22Rv1 (cell line): Measurements from ENCODE around the gene NME5.

ENCODE experiments used
- ZFX ChIP-seq: fragments of 450-650 bp; IDR thresholded peaks from 2 replicates; pipeline ENCODE4 v1.6.1; 2017; ENCODE audit warnings: antibody characterized with exemption, borderline replicate concordance
- TF ChIP-seq, protein P1 (sequence below): fragments of 450-650 bp; IDR thresholded peaks from 2 replicates; pipeline ENCODE4 v1.5.1; 2017; ENCODE audit warnings: mild to moderate bottlenecking

DNA sequence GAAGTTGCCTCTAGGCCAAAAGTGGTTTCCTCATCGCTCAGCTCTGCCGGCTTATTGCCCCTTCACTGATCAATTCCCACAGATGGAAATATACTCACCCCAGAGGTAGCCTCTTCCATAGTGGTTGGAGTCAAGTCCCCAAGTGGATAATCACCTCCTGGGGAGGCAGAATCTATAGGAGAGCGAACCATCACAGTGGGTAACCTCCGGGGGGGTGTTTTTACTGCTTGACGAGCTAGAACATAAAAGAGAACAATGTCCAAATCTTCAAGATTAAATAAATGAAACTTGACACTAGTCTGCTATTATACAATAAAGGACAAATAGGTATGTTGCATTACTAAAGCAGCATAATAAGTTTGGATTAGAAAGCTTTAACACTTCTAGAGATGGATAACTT is 29.9 kb upstream of the NME5 start:
- TF ChIP-seq, protein P1, sequence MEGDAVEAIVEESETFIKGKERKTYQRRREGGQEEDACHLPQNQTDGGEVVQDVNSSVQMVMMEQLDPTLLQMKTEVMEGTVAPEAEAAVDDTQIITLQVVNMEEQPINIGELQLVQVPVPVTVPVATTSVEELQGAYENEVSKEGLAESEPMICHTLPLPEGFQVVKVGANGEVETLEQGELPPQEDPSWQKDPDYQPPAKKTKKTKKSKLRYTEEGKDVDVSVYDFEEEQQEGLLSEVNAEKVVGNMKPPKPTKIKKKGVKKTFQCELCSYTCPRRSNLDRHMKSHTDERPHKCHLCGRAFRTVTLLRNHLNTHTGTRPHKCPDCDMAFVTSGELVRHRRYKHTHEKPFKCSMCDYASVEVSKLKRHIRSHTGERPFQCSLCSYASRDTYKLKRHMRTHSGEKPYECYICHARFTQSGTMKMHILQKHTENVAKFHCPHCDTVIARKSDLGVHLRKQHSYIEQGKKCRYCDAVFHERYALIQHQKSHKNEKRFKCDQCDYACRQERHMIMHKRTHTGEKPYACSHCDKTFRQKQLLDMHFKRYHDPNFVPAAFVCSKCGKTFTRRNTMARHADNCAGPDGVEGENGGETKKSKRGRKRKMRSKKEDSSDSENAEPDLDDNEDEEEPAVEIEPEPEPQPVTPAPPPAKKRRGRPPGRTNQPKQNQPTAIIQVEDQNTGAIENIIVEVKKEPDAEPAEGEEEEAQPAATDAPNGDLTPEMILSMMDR, result no peak
- no peak for TF ChIP-seq ZFX
